Activated T-helper 2 cell treated with anti-CD3 and anti-CD28 coated beads, Interferon-gamma antibody, Interleukin-2, Interleukin-4, amounts not matched to agents 10 μg/mL and 5 μg/mL and 100 μg/mL, durations not matched to agents 14 hours and 24 hours and 36 hours (primary cell): ENCODE measurements around the gene TRAF3. TPM values are rescaled to one million over a fixed set of nuclear protein-coding genes. Genes with fewer than 3 reads are reported as not detected.

Source experiments
- DNase-seq: peaks from one replicate; pipeline ENCODE4 v3.0.0; 2021; ENCODE audit warnings: low spot score
- H3K27ac Mint-ChIP-seq: one replicate; pipeline ENCODE4 v1.8.0; 2021; ENCODE audit warnings: mixed read lengths
- H3K27me3 Mint-ChIP-seq: one replicate; pipeline ENCODE4 v1.8.0; 2021; ENCODE audit warnings: low read depth, mixed read lengths
- H3K36me3 Mint-ChIP-seq: one replicate; pipeline ENCODE4 v1.8.0; 2021; ENCODE audit warnings: low read depth, mixed read lengths
- H3K4me1 Mint-ChIP-seq: one replicate; pipeline ENCODE4 v1.8.0; 2021; ENCODE audit warnings: low read depth, mixed read lengths
- H3K4me3 Mint-ChIP-seq: one replicate; pipeline ENCODE4 v1.8.0; 2021; ENCODE audit warnings: low read depth, mild to moderate bottlenecking, moderate library complexity, mixed read lengths
- H3K9me3 Mint-ChIP-seq: one replicate; pipeline ENCODE4 v1.8.0; 2021; ENCODE audit warnings: mixed read lengths
- intact Hi-C: fragments of 100-400 bp; cut with micrococcal nuclease; formaldehyde crosslinking; loops from one replicate; pipeline ENCODE4 v1.15.1; 2023
- total RNA-seq: library from RNA; stranded (reverse); gene quantifications from 2 replicates; pipeline ENCODE4 v1.2.3, GENCODE V29; 2022

TRAF3 gene
- total RNA-seq, 1 donor from 2014 or later: 67.8 TPM

DNA sequence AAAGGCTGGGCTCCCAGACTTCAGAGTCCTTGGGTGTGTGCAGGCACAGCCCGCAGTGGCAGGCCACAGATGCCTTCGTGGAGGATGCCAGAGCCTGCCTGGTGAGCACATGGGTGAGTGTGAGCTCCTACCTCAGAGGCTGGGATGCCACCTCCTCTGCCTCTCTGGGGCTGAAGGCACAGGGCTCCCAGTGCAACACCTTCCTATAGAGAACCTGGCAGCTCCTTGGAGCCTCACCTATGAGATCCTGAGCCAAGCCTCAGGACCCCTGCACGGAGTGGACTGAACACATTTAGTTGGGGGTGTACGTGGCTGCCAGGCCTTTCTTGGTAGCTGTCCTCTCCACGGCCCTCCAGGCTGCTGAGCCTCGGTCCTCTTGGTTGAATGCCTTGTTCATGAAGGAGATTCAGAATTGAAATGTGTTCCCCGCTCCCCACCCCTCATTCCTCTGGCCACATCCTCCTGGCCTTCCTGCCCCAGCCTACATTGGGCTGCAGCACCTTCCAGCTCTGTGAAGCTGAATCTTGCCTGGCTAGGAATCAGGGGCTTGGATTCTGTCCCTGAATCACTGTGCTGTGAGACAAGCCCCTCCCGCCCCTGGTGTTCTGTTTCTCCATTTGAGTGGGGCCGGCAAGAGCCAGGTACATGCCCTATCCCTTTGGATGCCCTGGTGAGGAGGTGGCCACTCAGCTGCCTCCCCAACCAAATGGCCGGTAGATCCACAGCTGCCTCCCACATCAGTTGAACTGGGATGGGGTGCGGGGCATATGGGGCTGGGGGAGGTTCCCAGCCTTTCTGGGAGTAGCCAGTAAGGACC, 38.7 kb upstream of the TRAF3 start:
- no peaks in the 10 kb centered on the region for H3K4me1 Mint-ChIP-seq
- intact Hi-C loops: no loop called here
- no peak for DNase-seq
- no peak overlapping the region for H3K4me3 Mint-ChIP-seq
- H3K36me3 Mint-ChIP-seq: peaks cover 7% of the 10 kb centered on the region
- H3K27ac Mint-ChIP-seq: no peak overlapping the region
- H3K27me3 Mint-ChIP-seq: no peaks in the 10 kb centered on the region
- peaks cover 13% of the 10 kb centered on the region for H3K9me3 Mint-ChIP-seq

DNA sequence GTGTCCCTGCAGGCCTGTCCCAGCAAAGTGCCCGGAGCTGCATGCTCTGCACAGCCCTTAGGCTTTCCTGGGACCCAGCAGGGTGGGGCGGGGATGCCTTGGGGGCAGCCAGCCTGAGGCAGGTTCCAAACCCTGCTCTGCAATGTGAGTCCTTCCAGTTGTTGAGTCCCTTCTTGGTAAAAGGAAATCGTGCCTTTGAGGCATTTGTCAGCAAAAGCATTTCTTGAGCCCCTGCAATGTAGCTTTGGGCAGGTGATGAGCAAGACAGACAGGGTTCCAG, 38.1 kb upstream of the TRAF3 start:
- Mint-ChIP-seq H3K27ac (no peak overlapping the region), H3K36me3 (peaks cover 7% of the 10 kb centered on the region), H3K4me1 (no peaks in the 10 kb centered on the region), H3K9me3 (peaks cover 13% of the 10 kb centered on the region), H3K27me3 (no peaks in the 10 kb centered on the region), H3K4me3 (no peak overlapping the region)
- no peak for DNase-seq
- intact Hi-C loops: no loop called here

DNA sequence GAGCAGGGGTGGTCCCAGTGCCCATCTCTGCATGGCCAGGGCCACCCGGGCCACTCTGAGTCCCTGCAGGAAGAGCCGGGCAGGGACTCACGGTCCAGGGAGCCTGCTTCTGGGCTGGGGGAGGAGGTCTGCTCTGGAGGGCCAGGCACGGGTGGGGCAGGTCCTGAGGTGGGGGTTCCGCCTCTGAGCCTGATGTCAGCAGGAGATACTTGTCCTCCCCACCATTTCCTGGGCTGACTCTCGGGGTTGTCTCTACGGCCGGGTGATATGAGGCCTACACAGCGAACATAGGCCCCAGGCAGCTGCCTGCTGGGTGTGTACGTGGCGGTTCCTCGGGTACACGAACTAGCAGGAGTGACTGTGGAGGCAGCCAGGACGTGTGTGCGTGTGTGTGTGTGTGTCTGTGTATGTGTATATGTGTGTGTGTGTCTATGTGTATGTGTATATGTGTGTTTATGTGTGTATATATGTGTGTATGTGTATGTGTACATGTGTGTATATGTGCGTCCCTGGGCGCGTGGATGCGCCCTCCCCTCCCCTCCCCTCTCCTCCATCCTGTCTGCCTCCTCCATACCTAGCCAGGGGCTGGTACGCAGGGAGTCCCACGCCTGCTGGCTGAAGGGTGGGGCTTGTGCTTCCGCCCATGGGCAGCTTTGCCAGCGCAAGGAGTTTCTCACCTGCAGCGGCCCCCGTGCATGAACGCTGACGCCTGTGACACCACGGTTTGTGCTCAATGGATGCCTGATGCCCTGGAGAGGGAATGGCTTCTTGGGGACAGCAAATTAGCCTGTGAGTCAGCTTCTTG, 30.4 kb upstream of the TRAF3 start:
- H3K27ac Mint-ChIP-seq: no peak overlapping the region
- no peaks in the 10 kb centered on the region for H3K4me1 Mint-ChIP-seq
- H3K4me3 Mint-ChIP-seq: no peak overlapping the region
- peaks cover 8% of the 10 kb centered on the region for H3K9me3 Mint-ChIP-seq
- H3K27me3 Mint-ChIP-seq: no peaks in the 10 kb centered on the region
- H3K36me3 Mint-ChIP-seq: peaks cover 3% of the 10 kb centered on the region
- no peak for DNase-seq
- intact Hi-C loops: no loop called here

DNA sequence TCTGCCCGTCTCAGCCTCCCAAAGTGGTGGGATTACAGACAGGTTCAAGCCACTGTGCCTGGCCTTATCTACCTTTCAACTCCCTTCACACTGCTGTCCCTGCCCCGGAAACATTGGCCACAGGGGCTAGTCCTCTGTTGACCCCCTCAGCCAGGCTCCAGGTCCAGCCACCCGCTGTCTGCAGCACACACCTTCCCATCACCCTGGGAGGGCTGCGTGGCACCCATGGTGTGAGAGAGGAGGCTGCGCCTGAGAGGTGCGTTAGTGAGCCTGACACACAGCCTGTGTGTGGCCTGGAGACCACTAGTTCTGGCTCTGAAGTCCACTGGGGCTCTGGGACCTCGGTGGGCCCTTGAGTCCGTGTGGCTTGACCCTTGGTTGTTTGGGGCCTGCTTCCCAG, 28.4 kb upstream of the TRAF3 start:
- no peaks in the 10 kb centered on the region for H3K27me3 Mint-ChIP-seq
- no peaks in the 10 kb centered on the region for H3K4me1 Mint-ChIP-seq
- intact Hi-C loops: no loop called here
- DNase-seq: no peak
- H3K27ac Mint-ChIP-seq: no peak overlapping the region
- no peaks in the 10 kb centered on the region for H3K36me3 Mint-ChIP-seq
- no peaks in the 10 kb centered on the region for H3K9me3 Mint-ChIP-seq
- no peak overlapping the region for H3K4me3 Mint-ChIP-seq

DNA sequence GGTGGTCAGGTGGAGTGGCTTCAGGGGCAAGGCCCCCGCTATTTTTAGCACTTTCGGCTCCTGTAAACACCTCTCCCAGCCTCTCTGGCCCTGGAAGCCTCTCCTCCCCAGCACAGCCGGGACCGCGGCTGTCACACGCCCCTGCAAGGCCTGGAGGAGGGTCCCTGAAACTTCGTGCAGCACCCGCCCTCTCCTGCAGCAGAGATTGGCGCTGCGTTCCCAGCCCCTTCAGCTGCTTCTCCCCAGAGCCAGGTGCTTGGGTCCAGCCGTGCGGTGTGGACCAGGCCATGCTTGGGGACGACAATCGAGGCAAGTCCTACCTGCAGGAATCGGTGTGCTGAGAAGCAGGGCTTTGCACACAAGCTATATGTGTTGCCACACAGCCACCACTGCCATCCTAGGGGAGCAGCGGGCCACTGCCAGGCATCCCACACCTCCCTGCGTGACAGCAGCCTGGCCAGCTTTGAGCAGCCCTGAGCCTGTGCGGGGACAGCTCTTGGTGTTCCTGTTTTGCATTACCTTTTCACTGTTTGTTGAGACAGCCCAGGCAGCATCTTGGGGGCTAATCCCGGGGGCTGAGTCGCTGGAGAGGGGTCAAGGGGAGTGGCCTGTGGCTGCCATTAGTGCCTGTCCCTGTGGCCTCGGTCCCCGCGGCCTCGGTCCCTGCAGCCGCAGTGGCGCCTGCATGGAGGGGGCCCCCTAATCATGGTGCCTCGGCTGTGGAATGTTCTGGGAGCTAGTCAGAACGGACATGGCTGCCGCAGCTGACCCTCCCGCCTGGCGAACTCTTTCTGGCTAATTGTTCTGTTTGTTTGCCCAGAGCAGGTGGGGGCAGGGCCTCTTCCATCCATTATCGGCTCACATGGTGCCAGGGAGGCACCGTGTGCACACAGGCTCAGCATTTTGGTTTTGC, 27.6 kb upstream of the TRAF3 start:
- no peaks in the 10 kb centered on the region for H3K27me3 Mint-ChIP-seq
- no peaks in the 10 kb centered on the region for H3K9me3 Mint-ChIP-seq
- H3K4me1 Mint-ChIP-seq: no peaks in the 10 kb centered on the region
- intact Hi-C loops: no loop called here
- H3K27ac Mint-ChIP-seq: no peak overlapping the region
- H3K4me3 Mint-ChIP-seq: no peak overlapping the region
- H3K36me3 Mint-ChIP-seq: no peaks in the 10 kb centered on the region
- DNase-seq: no peak

DNA sequence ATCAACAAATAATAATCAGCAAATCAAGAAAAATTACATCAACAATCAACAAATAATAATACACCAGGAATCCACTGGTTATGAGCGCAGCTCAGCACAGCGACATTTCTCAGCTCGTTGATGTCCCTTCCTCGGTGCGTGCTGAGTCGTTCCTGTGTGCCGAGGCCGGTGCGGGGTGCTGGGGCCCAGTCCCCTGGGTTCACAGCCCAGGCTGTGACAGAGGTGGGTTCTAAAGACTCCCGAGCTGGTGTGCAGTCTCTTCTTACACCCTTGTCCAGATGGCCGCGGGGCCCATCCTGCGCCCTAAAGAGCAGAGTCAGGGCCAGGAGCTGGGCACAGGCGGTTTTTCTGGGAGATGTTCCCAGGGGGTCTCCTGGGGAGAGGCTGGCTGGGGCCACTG, 26.9 kb upstream of the TRAF3 start:
- H3K36me3 Mint-ChIP-seq: no peaks in the 10 kb centered on the region
- intact Hi-C loops: no loop called here
- H3K4me1 Mint-ChIP-seq: no peaks in the 10 kb centered on the region
- DNase-seq: no peak
- no peak overlapping the region for H3K27ac Mint-ChIP-seq
- H3K4me3 Mint-ChIP-seq: no peak overlapping the region
- H3K27me3 Mint-ChIP-seq: no peaks in the 10 kb centered on the region
- H3K9me3 Mint-ChIP-seq: no peaks in the 10 kb centered on the region

DNA sequence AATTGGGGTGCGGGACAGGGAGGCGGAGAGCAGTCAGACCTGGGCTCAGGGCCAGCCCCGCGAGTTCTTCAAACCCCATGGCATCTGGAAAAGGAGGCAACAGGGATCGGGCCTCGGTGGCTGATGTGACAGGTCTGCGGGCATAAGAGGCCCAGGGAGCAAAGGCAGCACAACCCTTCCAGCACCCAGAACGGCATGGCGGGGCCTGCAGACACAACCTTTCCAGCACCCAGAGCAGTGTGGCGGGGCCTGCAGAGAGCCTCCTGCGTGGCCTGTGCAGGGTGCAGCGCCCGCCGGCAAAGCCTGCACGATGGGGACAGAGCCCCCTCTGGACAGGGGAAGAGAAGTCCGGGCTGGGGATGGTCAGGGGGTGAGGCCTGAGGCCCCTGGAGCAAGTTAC, 26.2 kb upstream of the TRAF3 start:
- H3K27me3 Mint-ChIP-seq: no peaks in the 10 kb centered on the region
- H3K36me3 Mint-ChIP-seq: no peaks in the 10 kb centered on the region
- intact Hi-C loops: no loop called here
- no peak overlapping the region for H3K27ac Mint-ChIP-seq
- H3K9me3 Mint-ChIP-seq: no peaks in the 10 kb centered on the region
- DNase-seq: no peak
- H3K4me1 Mint-ChIP-seq: no peaks in the 10 kb centered on the region
- H3K4me3 Mint-ChIP-seq: no peak overlapping the region

DNA sequence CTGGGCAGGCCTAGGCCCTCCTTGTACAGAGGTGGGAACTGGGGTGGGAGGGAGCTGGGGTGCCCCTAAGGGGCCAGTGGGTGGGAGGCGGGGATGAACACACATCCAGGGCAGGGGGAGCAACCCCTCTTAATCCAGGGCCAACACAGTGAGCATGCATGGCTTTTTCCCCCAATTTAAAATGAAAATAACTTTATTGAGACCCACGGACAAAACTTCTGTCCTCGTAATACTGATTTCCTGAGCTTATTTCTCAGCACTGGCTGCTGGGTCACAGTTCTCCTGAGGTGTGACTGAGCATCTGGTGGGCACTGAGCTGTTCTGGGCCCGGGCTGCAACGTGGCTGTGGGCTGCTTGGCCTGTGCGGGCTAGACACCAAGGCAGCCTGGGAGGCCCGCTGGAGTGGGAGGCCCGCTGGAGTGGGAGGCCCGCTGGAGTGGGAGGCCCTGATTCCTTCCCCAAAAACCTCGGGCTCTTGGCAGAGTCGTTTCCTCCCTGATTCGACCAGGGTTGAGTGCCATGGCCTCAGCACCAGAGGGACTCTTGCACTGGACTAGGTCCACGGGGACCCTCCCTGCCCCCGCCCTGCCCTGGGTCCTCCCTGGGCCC, 24.9 kb upstream of the TRAF3 start:
- H3K27ac Mint-ChIP-seq: no peak overlapping the region
- no peak overlapping the region for H3K4me3 Mint-ChIP-seq
- no peaks in the 10 kb centered on the region for H3K4me1 Mint-ChIP-seq
- no peak for DNase-seq
- H3K9me3 Mint-ChIP-seq: no peaks in the 10 kb centered on the region
- no peaks in the 10 kb centered on the region for H3K36me3 Mint-ChIP-seq
- no peaks in the 10 kb centered on the region for H3K27me3 Mint-ChIP-seq
- intact Hi-C loops: no loop called here

DNA sequence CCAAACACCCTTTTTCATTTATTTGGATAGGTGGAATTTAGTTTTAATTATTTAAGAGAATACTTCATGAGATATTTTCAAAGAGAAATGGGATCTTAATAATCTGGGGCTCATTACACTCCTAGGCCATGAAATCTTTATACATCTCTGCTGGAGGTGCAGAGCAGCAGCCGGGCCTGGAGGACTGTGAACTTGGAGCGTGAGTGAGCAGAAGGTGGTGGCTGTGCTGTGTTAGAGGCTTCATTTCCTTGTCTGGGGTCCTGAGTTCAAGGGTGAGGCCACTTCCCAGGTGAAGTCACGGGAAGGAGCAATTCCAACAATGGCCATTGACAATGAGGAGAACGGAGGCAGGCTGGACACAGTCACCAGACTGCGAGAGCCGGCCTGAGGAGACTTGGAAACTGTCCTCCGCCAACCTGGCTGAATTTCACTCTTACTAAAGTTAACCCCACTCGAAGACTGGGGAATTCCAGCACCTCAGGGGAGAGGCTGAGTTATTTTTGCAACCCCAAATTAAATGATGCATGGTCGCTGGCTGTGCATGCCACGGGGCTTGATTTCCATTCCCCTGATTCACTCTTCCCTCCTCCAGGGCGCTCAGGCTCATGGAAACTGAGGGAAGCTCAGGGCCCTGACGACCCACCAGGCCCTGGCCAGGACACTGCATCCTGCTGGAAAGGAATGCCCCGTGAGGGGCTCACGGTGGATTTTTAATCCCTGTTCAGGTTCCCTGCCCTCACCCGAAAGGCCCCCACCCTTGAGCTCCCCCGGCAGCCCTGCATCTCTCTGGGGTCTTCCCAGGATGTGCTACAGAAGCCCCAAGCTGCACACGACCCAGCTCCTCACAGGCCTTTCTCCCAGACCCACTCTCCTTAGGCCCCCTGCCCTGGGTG, 22.6 kb upstream of the TRAF3 start:
- Mint-ChIP-seq H3K4me3 (no peak overlapping the region), H3K9me3 (no peaks in the 10 kb centered on the region), H3K4me1 (no peaks in the 10 kb centered on the region), H3K27me3 (no peaks in the 10 kb centered on the region), H3K36me3 (no peaks in the 10 kb centered on the region), H3K27ac (no peak overlapping the region)
- intact Hi-C loops: no loop called here
- no peak for DNase-seq

DNA sequence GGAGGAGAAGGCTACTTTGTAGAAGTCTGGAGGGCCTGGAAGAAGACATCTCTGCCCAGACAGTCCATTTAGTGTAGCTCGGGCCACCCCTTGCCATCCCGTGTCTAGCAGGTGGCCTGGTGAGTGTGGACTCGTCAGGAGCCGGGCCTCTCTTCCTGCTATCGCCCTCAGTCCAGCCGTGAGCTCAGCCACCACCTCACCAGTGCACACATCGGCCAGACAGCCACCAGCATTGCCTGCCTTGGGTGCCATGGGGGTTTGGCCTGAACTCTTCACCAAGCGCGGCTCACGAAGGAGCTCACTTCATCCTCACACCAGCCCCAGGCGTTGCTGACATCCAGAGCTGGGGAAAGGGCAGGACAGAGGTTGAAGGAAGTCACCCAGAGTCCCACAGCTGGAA, 19.6 kb upstream of the TRAF3 start:
- Mint-ChIP-seq H3K4me1 (no peaks in the 10 kb centered on the region), H3K27ac (no peak overlapping the region), H3K36me3 (no peaks in the 10 kb centered on the region), H3K4me3 (no peak overlapping the region), H3K9me3 (no peaks in the 10 kb centered on the region), H3K27me3 (no peaks in the 10 kb centered on the region)
- DNase-seq: no peak
- intact Hi-C loops: no loop called here

DNA sequence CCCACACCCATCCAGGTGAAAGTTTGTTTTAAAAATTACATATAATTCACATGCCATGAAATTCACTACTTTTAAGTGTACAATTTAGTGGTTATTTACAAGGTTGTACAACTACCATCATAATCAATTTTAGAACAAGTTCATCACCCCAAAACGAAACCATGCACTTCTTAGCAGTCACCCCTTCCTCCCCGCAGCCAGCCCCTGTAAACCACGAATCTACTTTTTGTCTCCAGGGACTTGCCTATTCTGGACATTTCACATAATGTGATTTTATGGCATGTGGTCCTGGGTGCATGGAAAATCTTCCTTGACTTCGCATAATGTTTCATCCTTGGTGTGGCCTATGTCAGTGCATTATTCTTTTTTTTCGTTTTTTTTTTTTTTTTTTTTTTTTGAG, 19.2 kb upstream of the TRAF3 start:
- no peaks in the 10 kb centered on the region for H3K4me1 Mint-ChIP-seq
- H3K27me3 Mint-ChIP-seq: no peaks in the 10 kb centered on the region
- no peak for DNase-seq
- no peak overlapping the region for H3K27ac Mint-ChIP-seq
- H3K36me3 Mint-ChIP-seq: no peaks in the 10 kb centered on the region
- intact Hi-C loops: no loop called here
- H3K4me3 Mint-ChIP-seq: no peak overlapping the region
- H3K9me3 Mint-ChIP-seq: no peaks in the 10 kb centered on the region
